ENCODE data around the gene OR51Q1. TPM values are rescaled to one million over a fixed set of nuclear protein-coding genes. Genes with fewer than 3 reads are reported as not detected.

The OR51Q1 gene, protein sequence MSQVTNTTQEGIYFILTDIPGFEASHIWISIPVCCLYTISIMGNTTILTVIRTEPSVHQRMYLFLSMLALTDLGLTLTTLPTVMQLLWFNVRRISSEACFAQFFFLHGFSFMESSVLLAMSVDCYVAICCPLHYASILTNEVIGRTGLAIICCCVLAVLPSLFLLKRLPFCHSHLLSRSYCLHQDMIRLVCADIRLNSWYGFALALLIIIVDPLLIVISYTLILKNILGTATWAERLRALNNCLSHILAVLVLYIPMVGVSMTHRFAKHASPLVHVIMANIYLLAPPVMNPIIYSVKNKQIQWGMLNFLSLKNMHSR
- total RNA-seq (2022; extraction: Qiagen RNA extraction), result not detected in 5 replicates

DNA sequence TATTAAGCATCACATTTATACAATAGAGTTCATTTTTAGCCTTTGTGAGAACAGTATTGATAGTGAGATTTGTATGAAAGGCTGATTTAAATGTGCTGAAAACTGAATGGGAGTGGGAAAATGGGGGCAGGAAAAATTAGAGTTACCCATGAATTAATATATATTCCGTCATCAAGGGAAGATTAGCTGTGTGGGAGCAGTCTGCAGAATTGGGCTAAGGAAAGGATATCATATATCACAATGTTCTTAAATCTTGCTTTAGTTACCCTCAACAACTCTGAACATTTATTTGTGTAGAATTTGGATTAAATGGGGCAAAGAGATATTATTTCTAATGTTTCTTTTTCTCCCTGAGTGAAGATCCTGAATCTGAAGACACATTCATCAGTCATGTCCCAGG, at the start of gene OR51Q1:
Gene OR51Q1, plus strand, starts transcription at position 301 of the 400 bp plus-strand sequence. Its CDS starts 90 bp downstream, at position 391.

DNA sequence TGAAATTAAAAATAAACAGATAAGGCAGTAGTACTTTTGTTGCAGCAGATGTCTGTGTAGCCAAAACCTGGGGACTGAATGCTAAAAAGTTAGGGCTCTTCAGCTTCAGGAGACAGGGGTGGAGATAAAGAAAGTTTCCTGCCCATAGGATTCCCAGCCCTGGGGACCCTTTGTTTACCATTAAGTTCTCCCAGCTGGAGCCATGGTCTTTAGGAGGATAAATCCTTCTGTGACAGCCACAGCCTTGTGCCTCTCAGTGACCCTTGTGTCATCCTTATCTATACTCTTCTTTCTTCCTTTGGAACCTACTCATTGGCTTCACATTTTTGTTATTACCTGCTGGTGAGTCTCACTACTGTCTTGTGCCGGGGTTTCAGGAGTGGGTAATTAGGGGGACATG, 38.3 kb upstream of the OR51Q1 start, which contains the start of gene OR51M1:
Gene OR51M1, plus strand, starts transcription at position 237 of the 400 bp plus-strand sequence. CDS start 5,587 bp downstream, outside the sequence.

DNA sequence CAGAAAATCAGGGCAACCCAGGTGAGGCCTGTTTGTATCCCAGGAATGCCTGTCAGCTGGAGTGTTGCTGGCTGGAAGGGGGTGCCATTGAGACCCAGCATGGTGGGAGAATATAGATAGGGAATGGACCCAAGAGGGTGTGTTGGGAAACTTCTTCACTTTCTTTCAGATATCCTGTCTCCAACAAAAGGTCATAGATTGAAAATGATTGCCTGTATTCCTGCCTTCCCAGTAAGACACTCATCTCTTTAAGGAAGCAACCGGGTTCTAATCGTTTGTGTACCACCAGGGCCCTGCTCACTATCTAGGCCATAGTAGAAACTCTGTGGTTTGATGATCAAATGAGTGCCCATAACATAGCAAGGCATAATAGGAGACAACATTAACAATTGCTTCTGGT, 19.5 kb downstream of the OR51Q1 start, which contains the start of gene OR51I1:
Gene OR51I1, minus strand, starts transcription at position 101 of the 400 bp plus-strand sequence. Its CDS starts 0 bp downstream, at position 101.

DNA sequence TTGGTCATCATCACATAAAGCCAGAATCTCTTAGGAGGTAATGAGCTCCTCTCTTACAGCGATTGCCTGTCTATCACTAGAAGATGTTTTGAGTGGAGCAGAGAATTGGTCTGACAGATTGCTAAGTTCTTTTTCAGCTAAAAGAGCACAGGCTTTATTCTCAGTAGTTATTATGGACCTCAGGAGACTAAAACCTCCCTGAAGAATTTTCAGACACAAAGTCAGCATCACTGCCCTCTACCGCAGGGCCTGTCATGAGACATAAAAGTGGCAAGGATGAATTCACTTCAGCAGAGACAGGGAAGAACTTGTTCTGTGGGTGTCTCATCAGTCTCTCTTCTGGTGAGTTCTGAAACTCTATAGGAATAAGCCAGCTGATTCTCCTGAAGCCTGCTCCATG, 27.1 kb downstream of the OR51Q1 start, which contains the start of gene OR51I2:
Gene OR51I2, plus strand, starts transcription at position 301 of the 400 bp plus-strand sequence. CDS start 4,166 bp downstream, outside the sequence.

Other genes with a start within 250 kb of the OR51Q1 start
- gene OR51V1, start 221.4 kb upstream of the OR51Q1 start, total RNA-seq (2022; extraction: Qiagen RNA extraction), result not detected in 5 replicates
- not detected in 5 replicates for gene HBB, start 195.0 kb upstream of the OR51Q1 start, total RNA-seq (2022; extraction: Qiagen RNA extraction)
- gene HBD, start 187.6 kb upstream of the OR51Q1 start, total RNA-seq (2022; extraction: Qiagen RNA extraction), result not detected in 5 replicates
- not detected in 5 replicates for gene HBG1, start 172.3 kb upstream of the OR51Q1 start, total RNA-seq (2022; extraction: Qiagen RNA extraction)
- not detected in 5 replicates for gene HBG2, start 167.3 kb upstream of the OR51Q1 start, total RNA-seq (2022; extraction: Qiagen RNA extraction)
- gene HBE1, start 152.2 kb upstream of the OR51Q1 start, total RNA-seq (2022; extraction: Qiagen RNA extraction), result 0.16 TPM in 1 of 5 replicates, not detected in the others
- not detected in 5 replicates for gene OR51B4, start 120.2 kb upstream of the OR51Q1 start, total RNA-seq (2022; extraction: Qiagen RNA extraction)
- not detected in 5 replicates for gene OR51B2, start 97.8 kb upstream of the OR51Q1 start, total RNA-seq (2022; extraction: Qiagen RNA extraction)
- not detected in 5 replicates for gene OR51B5, start 78.6 kb upstream of the OR51Q1 start, total RNA-seq (2022; extraction: Qiagen RNA extraction)
- not detected in 5 replicates for gene OR51B6, start 70.6 kb upstream of the OR51Q1 start, total RNA-seq (2022; extraction: Qiagen RNA extraction)
- not detected in 5 replicates for gene OR51M1, start 38.3 kb upstream of the OR51Q1 start, total RNA-seq (2022; extraction: Qiagen RNA extraction)
- not detected in 5 replicates for gene OR51I1, start 19.4 kb downstream of the OR51Q1 start, total RNA-seq (2022; extraction: Qiagen RNA extraction)
- gene OR51I2, start 27.2 kb downstream of the OR51Q1 start, total RNA-seq (2022; extraction: Qiagen RNA extraction), result not detected in 5 replicates
- gene OR52D1, start 66.6 kb downstream of the OR51Q1 start, total RNA-seq (2022; extraction: Qiagen RNA extraction), result not detected in 5 replicates
- not detected in 5 replicates for gene UBQLN3, start 87.8 kb downstream of the OR51Q1 start, total RNA-seq (2022; extraction: Qiagen RNA extraction)
- not detected in 5 replicates for gene UBQLNL, start 94.6 kb downstream of the OR51Q1 start, total RNA-seq (2022; extraction: Qiagen RNA extraction)
- gene OR52H1, start 126.4 kb downstream of the OR51Q1 start, total RNA-seq (2022; extraction: Qiagen RNA extraction), result not detected in 5 replicates
- gene OR52B6, start 158.8 kb downstream of the OR51Q1 start, total RNA-seq (2022; extraction: Qiagen RNA extraction), result not detected in 5 replicates
- gene TRIM6, start 174.5 kb downstream of the OR51Q1 start, total RNA-seq (2022; extraction: Qiagen RNA extraction), result 6.3 to 10.1 TPM (median 8.4 TPM) in 5 replicates
- gene TRIM34, start 202.9 kb downstream of the OR51Q1 start, total RNA-seq (2022; extraction: Qiagen RNA extraction), result 2.6 to 4.0 TPM (median 3.2 TPM) in 5 replicates